GM12872 (cell line): Measurements from ENCODE around the gene FGF18.

ENCODE experiments used
- CTCF ChIP-seq: IDR thresholded peaks from 3 replicates; pipeline ENCODE4 v1.5.1; 2011; ENCODE audit warnings: low read depth, mild to moderate bottlenecking, low read length, moderate library complexity; ENCODE audit not compliant: insufficient read depth

Gene FGF18

GRCh38 chr5:171435908-171436307, 16.5 kb downstream of the FGF18 start:
- no peak for TF ChIP-seq CTCF

- TF ChIP-seq CTCF = no peak
Measured at GRCh38 chr5:171436804-171437285, 17.4 kb downstream of the FGF18 start.

- TF ChIP-seq CTCF = no peak
Measured at GRCh38 chr5:171437286-171437821, 17.9 kb downstream of the FGF18 start.

GRCh38 chr5:171438738-171439137, 19.3 kb downstream of the FGF18 start:
- no peak for TF ChIP-seq CTCF

- no peak for TF ChIP-seq CTCF
Measured at GRCh38 chr5:171441246-171441791, 21.9 kb downstream of the FGF18 start.

- no peak for TF ChIP-seq CTCF
Measured at GRCh38 chr5:171442287-171443042, 23.0 kb downstream of the FGF18 start.

- TF ChIP-seq CTCF = no peak
Measured at GRCh38 chr5:171444582-171444981, 25.1 kb downstream of the FGF18 start.
